Mucosa of descending colon (tissue), 3 donors: ENCODE data around the gene GARNL3. TPM values are rescaled to one million over a fixed set of nuclear protein-coding genes. Genes with fewer than 3 reads are reported as not detected.

Source experiments
- ATAC-seq: fragments of 200-7000 bp; cut with Tn5 transposase; one replicate; pipeline ENCODE4 v1.9.1; 2020; ENCODE audit warnings: mild to moderate bottlenecking, moderate library complexity
- DNase-seq, 3 donors: peaks; one replicate each; pipeline ENCODE4 v3.0.0-alpha.2; 2020
- H3K36me3 ChIP-seq: fragments of 200-600 bp; one replicate; pipeline ENCODE4 v1.8.0; 2021; ENCODE audit warnings: low read depth, mild to moderate bottlenecking
- H3K4me1 ChIP-seq: fragments of 200-600 bp; one replicate; pipeline ENCODE4 v1.8.0; 2021; ENCODE audit warnings: low read depth, mild to moderate bottlenecking
- H3K4me3 ChIP-seq: fragments of 200-600 bp; one replicate; pipeline ENCODE4 v1.8.0; 2021; ENCODE audit warnings: mild to moderate bottlenecking
- H3K9me3 ChIP-seq: fragments of 200-600 bp; one replicate; pipeline ENCODE4 v1.8.0; 2021; ENCODE audit warnings: mild to moderate bottlenecking
- CTCF ChIP-seq: fragments of 200-600 bp; IDR thresholded peaks from one replicate; pipeline ENCODE4 v1.8.0; 2022; ENCODE audit warnings: antibody characterized with exemption, mild to moderate bottlenecking
- intact Hi-C, 2 donors: fragments of 100-400 bp; cut with DNase I in 1 of 2; cut with micrococcal nuclease in 1 of 2; formaldehyde crosslinking; loops; one replicate each; pipeline versions ENCODE4 v1.11.0 to v1.11.1; 2022; cut with DNase I, micrococcal nuclease
- total RNA-seq, 3 donors: library from RNA; stranded (reverse); fragmentation: NEBNext Ultra II Directional in 2 of 3; extraction: Animal tissue kit (Norgen Biotek cat#: 25700) in 2 of 3; gene quantifications; one replicate each; pipeline versions ENCODE4 v1.2.1 to v1.2.4, GENCODE V29; 2021 to 2023
- donor health status: DM: no; HTN: no; CAD: no; lungs with moderate emphysema.
- donor health status: DM: no; HTN: no; CAD: no.
- donor health status: DM: no; HTN: yes; CAD: no.

GARNL3 gene
- total RNA-seq, 3 donors from 2014 or later, result 5.4 to 14.2 (median 8.6) TPM

- Histone ChIP-seq H3K9me3 (no peaks in the 10 kb centered on the region), H3K36me3 (no peaks in the 10 kb centered on the region), H3K4me3 (peak overlapping the region; percentile 58), H3K4me1 (peaks cover 23% of the 10 kb centered on the region)
- peak in 1 of 3 donors; percentile 42 for DNase-seq
- ATAC-seq, result peak; percentile 41
- intact Hi-C loops, result no loop called here
- TF ChIP-seq CTCF, result no peak
Measured at GRCh38 chr9:127424676-127424999, 160.1 kb downstream of the GARNL3 start.

- Histone ChIP-seq H3K9me3 (no peaks in the 10 kb centered on the region), H3K36me3 (no peaks in the 10 kb centered on the region), H3K4me3 (no peak overlapping the region), H3K4me1 (peaks cover 23% of the 10 kb centered on the region)
- intact Hi-C loops, result no loop called here
- TF ChIP-seq CTCF, result no peak
- no peak for DNase-seq
- ATAC-seq, result no peak
Measured at GRCh38 chr9:127426756-127427155, 162.2 kb downstream of the GARNL3 start.

- DNase-seq, result no peak
Measured at GRCh38 chr9:127428348-127428747, 163.8 kb downstream of the GARNL3 start.

GRCh38 chr9:127430415-127430814 is 165.8 kb downstream of the GARNL3 start:
- intact Hi-C loops, result no loop called here
- peaks cover 12% of the 10 kb centered on the region for H3K36me3 ChIP-seq
- H3K9me3 ChIP-seq, result no peaks in the 10 kb centered on the region
- peaks cover 5% of the 10 kb centered on the region for H3K4me1 ChIP-seq
- TF ChIP-seq CTCF, result no peak
- no peak overlapping the region for H3K4me3 ChIP-seq
- ATAC-seq (no peak), DNase-seq (no peak)

More at GRCh38 chr9:127428348-127428747, 163.8 kb downstream of the GARNL3 start:
- H3K4me3 ChIP-seq, result no peak overlapping the region
- H3K36me3 ChIP-seq, result no peaks in the 10 kb centered on the region
- no peak for TF ChIP-seq CTCF
- intact Hi-C loops, result no loop called here
- no peaks in the 10 kb centered on the region for H3K9me3 ChIP-seq
- ATAC-seq, result no peak
- H3K4me1 ChIP-seq, result peaks cover 10% of the 10 kb centered on the region

GRCh38 chr9:127437497-127438264 is 173.1 kb downstream of the GARNL3 start:
- H3K36me3 ChIP-seq, result peaks cover 19% of the 10 kb centered on the region
- H3K4me3 ChIP-seq, result no peak overlapping the region
- intact Hi-C loops, result no loop called here
- DNase-seq (no peak), ATAC-seq (no peak)
- no peaks in the 10 kb centered on the region for H3K4me1 ChIP-seq
- no peak for TF ChIP-seq CTCF
- H3K9me3 ChIP-seq, result no peaks in the 10 kb centered on the region

GRCh38 chr9:127438394-127438793 is 173.8 kb downstream of the GARNL3 start:
- no peak overlapping the region for H3K4me3 ChIP-seq
- H3K9me3 ChIP-seq, result no peaks in the 10 kb centered on the region
- ATAC-seq (no peak), DNase-seq (no peak)
- intact Hi-C loops, result no loop called here
- no peaks in the 10 kb centered on the region for H3K4me1 ChIP-seq
- peaks cover 19% of the 10 kb centered on the region for H3K36me3 ChIP-seq
- no peak for TF ChIP-seq CTCF
